HCT116 (cell line): Measurements from ENCODE around the gene KHDC4.

Experiments
- ATF3 ChIP-seq: IDR thresholded peaks from 2 replicates; pipeline ENCODE4 v1.6.1; 2012
- CTCF ChIP-seq, 3 experiments: fragments of 200-600 bp in 1 of 3; sonication (generic) in 1 of 3; IDR thresholded peaks in 2 of 3; conservative IDR thresholded peaks in 1 of 3; 2 replicates each; pipeline ENCODE4 v1.5.1; 2012 to 2017; ENCODE audit warnings: low read depth in 2 of 3, low read length in 2 of 3, antibody characterized with exemption in 1 of 3, borderline replicate concordance in 1 of 3, control low read depth in 1 of 3, mild to moderate bottlenecking in 1 of 3, mixed read lengths in 1 of 3, mixed run types in 1 of 3, moderate library complexity in 1 of 3; ENCODE audit not compliant: insufficient read depth in 1 of 3
- EGR1 ChIP-seq: IDR thresholded peaks from 2 replicates; pipeline ENCODE4 v1.6.1; 2012; ENCODE audit warnings: low read depth
- EZH2phosphoT487 ChIP-seq: fragments of 200-600 bp; IDR thresholded peaks from 2 replicates; pipeline ENCODE4 v1.6.1; 2018; ENCODE audit warnings: antibody characterized with exemption, borderline replicate concordance
- MAX ChIP-seq: IDR thresholded peaks from 2 replicates; pipeline ENCODE4 v1.6.1; 2012
- POLR2A ChIP-seq: IDR thresholded peaks from 2 replicates; pipeline ENCODE4 v1.7.0; 2011; ENCODE audit warnings: borderline replicate concordance; ENCODE audit not compliant: insufficient read depth, insufficient read length; ENCODE audit errors: extremely low read depth
- POLR2AphosphoS5 ChIP-seq: IDR thresholded peaks from 2 replicates; pipeline ENCODE4 v1.6.1; 2011; ENCODE audit warnings: mild to moderate bottlenecking, low read depth, low read length, moderate library complexity
- RAD21 ChIP-seq: IDR thresholded peaks from 2 replicates; pipeline ENCODE4 v1.6.1; 2012; ENCODE audit warnings: low read depth, mild to moderate bottlenecking
- REST ChIP-seq: IDR thresholded peaks from 2 replicates; pipeline ENCODE4 v1.6.1; 2012; ENCODE audit warnings: low read depth
- SIN3A ChIP-seq: IDR thresholded peaks from 2 replicates; pipeline ENCODE4 v1.6.1; 2012; ENCODE audit warnings: low read depth
- SP1 ChIP-seq: IDR thresholded peaks from 2 replicates; pipeline ENCODE4 v1.6.1; 2012; ENCODE audit warnings: low read depth
- ZBTB33 ChIP-seq: IDR thresholded peaks from 2 replicates; pipeline ENCODE4 v1.6.1; 2011; ENCODE audit warnings: mild to moderate bottlenecking, low read length, moderate library complexity; ENCODE audit not compliant: insufficient replicate concordance; ENCODE audit errors: extremely low read depth
- ZFX ChIP-seq: fragments of 450-650 bp; IDR thresholded peaks from 2 replicates; pipeline ENCODE4 v1.6.1; 2017

- TF ChIP-seq CTCF (IDR thresholded peaks at IDR 0.05 in 2 of 3, conservative IDR thresholded peaks at IDR 0.05 in 1 of 3; ENCODE audit: borderline replicate concordance in 1 of 3, insufficient read depth in 1 of 3, low read depth in 2 of 3, low read length in 2 of 3) (no peak), ATF3 (no peak), SP1 (no peak), REST (no peak), ZBTB33 (no peak), SIN3A (no peak), POLR2A (no peak), MAX (no peak), RAD21 (no peak), ZFX (no peak), POLR2AphosphoS5 (no peak), EZH2phosphoT487 (no peak), EGR1 (no peak)
These were observed 23.2 kb upstream of the KHDC4 start for GRCh38 chr1:155957411-155957915.
